Pancreas (tissue), 10 donors: ENCODE results near the gene TCEAL4. TPM values are rescaled to one million over a fixed set of nuclear protein-coding genes. Genes with fewer than 3 reads are reported as not detected.
A peak's percentile ranks its signal among the peaks of the same experiment; 100 is the strongest.

ENCODE experiments used
- ATAC-seq, 4 donors: fragments of 200-7000 bp; cut with Tn5 transposase; one replicate each; pipeline versions ENCODE4 v1.8.0 to v1.9.1; 2020; ENCODE audit warnings: mild to moderate bottlenecking in 4 of 4, moderate library complexity in 4 of 4
- DNase-seq, 6 donors: peaks; one replicate each; pipeline ENCODE4 v3.0.0-alpha.2; 2020
- FAIRE-seq: peaks from 2 replicates; lab custom pipeline; 2012; peaks lifted over from hg19 to GRCh38; lab: Jason Lieb, UNC
- H3K27ac ChIP-seq, 4 donors: fragments of 200-600 bp; sonication (generic); 1 replicate in 3 of 4; 2 replicates in 1 of 4; pipeline versions ENCODE4 v1.5.0 to v1.8.0; 2020
- H3K27me3 ChIP-seq, 4 donors: fragments of 200-600 bp; one replicate each; pipeline ENCODE4 v1.8.0; 2021
- H3K36me3 ChIP-seq, 3 donors: fragments of 200-600 bp; sonication (generic) in 1 of 3; one replicate each; pipeline versions ENCODE4 v1.5.0 to v1.8.0; 2020 to 2021
- H3K4me1 ChIP-seq, 3 donors: fragments of 200-600 bp; one replicate each; pipeline ENCODE4 v1.8.0; 2021
- H3K4me3 ChIP-seq, 4 donors: fragments of 200-600 bp; sonication (generic) in 2 of 4; one replicate each; pipeline versions ENCODE4 v1.5.0 to v1.8.0; 2020 to 2021
- H3K9me3 ChIP-seq, 4 donors: fragments of 200-600 bp; one replicate each; pipeline ENCODE4 v1.8.0; 2021
- CTCF ChIP-seq, 4 donors: fragments of 200-600 bp; sonication (generic) in 3 of 4; IDR thresholded peaks; one replicate each; pipeline versions ENCODE4 v1.5.0 to v1.8.0; 2021; ENCODE audit warnings: antibody characterized with exemption in 4 of 4
- WGBS, 2 donors: extraction: QIAGEN DNeasy Blood & Tissue Kit; methylation state at CpG; one replicate each; pipeline ENCODE4 v1.1.7; 2013; 5-methylcytosine and 5-hydroxymethylcytosine counted together
- intact Hi-C, 3 donors: fragments of 100-400 bp; cut with DNase I; formaldehyde crosslinking; loops; one replicate each; pipeline versions ENCODE4 v1.11.1 to v1.14.2; 2022
- polyA plus RNA-seq, 2 donors: library from polyadenylated mRNA; stranded (reverse); fragments of 200-250 nt; gene quantifications; one replicate each; pipeline ENCODE4 v1.2.3, GENCODE V29; 2013
- total RNA-seq, 6 donors: library from RNA; stranded (reverse); fragmentation: NEBNext Ultra II Directional in 4 of 6; extraction: Animal tissue kit (Norgen Biotek cat#: 25700) in 4 of 6; gene quantifications; one replicate each; pipeline versions ENCODE4 v1.2.1 to v1.2.4, GENCODE V29; 2021 to 2023
- donor health status: healthy with polysubstance abuse.
- donor health status: DM: no; HTN: no; CAD: no; lungs with moderate emphysema.
- donor health status: DM: no; HTN: no; CAD: no.
- donor health status: control.
- donor health status: control.
- donor health status: Bipolar disorder and iron deficiency.
- donor health status: DM: yes; HTN: yes; CAD: no.
- donor health status: DM: no; HTN: no; CAD: no.
- donor health status: DM: no; HTN: no; CAD: no.
- donor health status: DM: yes; HTN: yes; CAD: no.

Gene TCEAL4
- 10 to 100 TPM; 16.7 to 31.4 (median 24.7) TPM for total RNA-seq
- 100 to 1,000 TPM in 1 of 2 donors, 10 to 100 TPM in 1; 99.7 to 132 TPM for polyA plus RNA-seq

GRCh38 chrX:103585411-103586313, at the start of gene TCEAL4:
TCEAL4 (plus strand) TSS chrX:103585515; CDS start chrX:103586676, 1,161 bp downstream.
- H3K4me3 ChIP-seq: peak within 1 kb of the TSS; percentile 25 to 52 (median 50)
- no peak for TF ChIP-seq CTCF (IDR thresholded peaks at IDR 0.05)
- FAIRE-seq: no peak
- peaks cover 0 to 4% (median 0%) of the 10 kb centered on the region in 4 donors for H3K27me3 ChIP-seq
- H3K36me3 ChIP-seq: no peaks in the 10 kb centered on the region
- H3K4me1 ChIP-seq: no peaks in the 10 kb centered on the region
- ATAC-seq: peak; percentile 91 to 96 (median 95)
- peak; percentile 30 to 76 (median 56) for DNase-seq
- intact Hi-C loops: no loop called here
- no peaks in the 10 kb centered on the region for H3K9me3 ChIP-seq
- WGBS, 2 donors: 1 to 26% methylated on average over 46 to 56 of the region's 56 CpGs
- H3K27ac ChIP-seq: peak within 1 kb of the TSS; percentile 31 to 74 (median 55)

GRCh38 chrX:103536071-103536470, 49.2 kb upstream of the TCEAL4 start:
- FAIRE-seq: no peak
- no peak overlapping the region for H3K27ac ChIP-seq
- peaks cover 0 to 20% (median 2%) of the 10 kb centered on the region in 4 donors for H3K27me3 ChIP-seq
- DNase-seq: no peak
- H3K4me1 ChIP-seq: no peaks in the 10 kb centered on the region
- ATAC-seq: no peak
- H3K4me3 ChIP-seq: no peak overlapping the region
- intact Hi-C loops: loop anchor here in 2 of 3 donors (10.0 kb wide), 2 partner anchors 159 to 239 kb away; partner anchors contain the start of gene PLP1 (in 1 of the 2)
- no peaks in the 10 kb centered on the region for H3K9me3 ChIP-seq
- H3K36me3 ChIP-seq: no peaks in the 10 kb centered on the region
- no peak for TF ChIP-seq CTCF (IDR thresholded peaks at IDR 0.05)

- TF ChIP-seq CTCF (IDR thresholded peaks at IDR 0.05): no peak
- Histone ChIP-seq H3K4me3 (no peak overlapping the region), H3K27ac (no peak overlapping the region), H3K27me3 (peaks cover 0 to 20% (median 2%) of the 10 kb centered on the region in 4 donors), H3K36me3 (no peaks in the 10 kb centered on the region), H3K9me3 (no peaks in the 10 kb centered on the region), H3K4me1 (no peaks in the 10 kb centered on the region)
- FAIRE-seq (no peak), ATAC-seq (no peak), DNase-seq (no peak)
- intact Hi-C loops: loop anchor here in 2 of 3 donors (10.0 kb wide), 2 partner anchors 158 to 238 kb away; partner anchors contain the start of gene PLP1 (in 1 of the 2)
These were observed 48.6 kb upstream of the TCEAL4 start for GRCh38 chrX:103536732-103537131.

GRCh38 chrX:103537871-103538387, 47.4 kb upstream of the TCEAL4 start:
- 55 to 64% methylated on average over 3 of the region's 3 CpGs for WGBS, 2 donors
- no peak overlapping the region for H3K27ac ChIP-seq

More at GRCh38 chrX:103537871-103538387, 47.4 kb upstream of the TCEAL4 start:
- H3K36me3 ChIP-seq: no peaks in the 10 kb centered on the region
- FAIRE-seq (no peak), DNase-seq (no peak), ATAC-seq (no peak)
- intact Hi-C loops: loop anchor here in 2 of 3 donors (10.0 kb wide), 2 partner anchors 157 to 237 kb away; partner anchors contain the start of gene PLP1 (in 1 of the 2)
- no peak overlapping the region for H3K4me3 ChIP-seq
- no peaks in the 10 kb centered on the region for H3K9me3 ChIP-seq
- TF ChIP-seq CTCF (IDR thresholded peaks at IDR 0.05): no peak
- H3K4me1 ChIP-seq: no peaks in the 10 kb centered on the region
- peaks cover 0 to 20% (median 0%) of the 10 kb centered on the region in 4 donors for H3K27me3 ChIP-seq
